OCI-LY7 (cell line): ENCODE measurements around the gene TUBB8.

ENCODE experiments used
- EZH2phosphoT487 ChIP-seq: fragments of 200-600 bp; sonication (generic); IDR thresholded peaks from 2 replicates; pipeline ENCODE4 v1.6.1; 2018; ENCODE audit warnings: low read depth, borderline replicate concordance, mild to moderate bottlenecking, mixed run types, antibody characterized with exemption, low read length, moderate library complexity, mixed read lengths
- TF ChIP-seq, protein P1 (sequence below): fragments of 200-600 bp; sonication (generic); conservative IDR thresholded peaks from 2 replicates; pipeline ENCODE4 v1.5.1; 2014; ENCODE audit warnings: mild to moderate bottlenecking, antibody characterized with exemption, low read length, moderate library complexity, mixed read lengths

DNA sequence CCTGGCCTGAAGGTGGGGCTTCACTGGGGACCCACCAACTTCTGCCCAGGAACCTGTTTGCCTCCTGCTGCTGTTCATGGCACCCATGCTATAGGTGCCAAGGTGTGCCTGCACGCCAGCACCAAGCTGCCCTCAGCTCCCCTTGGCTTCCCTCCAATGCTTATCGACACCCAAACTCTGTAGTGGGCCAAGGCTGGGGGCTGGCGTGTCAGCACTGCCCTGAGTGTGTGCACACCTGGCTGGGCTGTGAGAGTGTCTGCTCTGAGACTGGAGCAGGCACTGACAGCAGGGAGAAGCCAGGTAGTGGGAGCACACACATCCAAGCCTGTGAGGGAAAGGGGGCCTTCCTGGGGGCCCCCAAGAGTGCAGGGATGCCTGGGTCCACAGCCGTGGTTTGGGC, 43.1 kb upstream of the TUBB8 start:
- TF ChIP-seq EZH2phosphoT487 = no peak
- TF ChIP-seq, protein P1, sequence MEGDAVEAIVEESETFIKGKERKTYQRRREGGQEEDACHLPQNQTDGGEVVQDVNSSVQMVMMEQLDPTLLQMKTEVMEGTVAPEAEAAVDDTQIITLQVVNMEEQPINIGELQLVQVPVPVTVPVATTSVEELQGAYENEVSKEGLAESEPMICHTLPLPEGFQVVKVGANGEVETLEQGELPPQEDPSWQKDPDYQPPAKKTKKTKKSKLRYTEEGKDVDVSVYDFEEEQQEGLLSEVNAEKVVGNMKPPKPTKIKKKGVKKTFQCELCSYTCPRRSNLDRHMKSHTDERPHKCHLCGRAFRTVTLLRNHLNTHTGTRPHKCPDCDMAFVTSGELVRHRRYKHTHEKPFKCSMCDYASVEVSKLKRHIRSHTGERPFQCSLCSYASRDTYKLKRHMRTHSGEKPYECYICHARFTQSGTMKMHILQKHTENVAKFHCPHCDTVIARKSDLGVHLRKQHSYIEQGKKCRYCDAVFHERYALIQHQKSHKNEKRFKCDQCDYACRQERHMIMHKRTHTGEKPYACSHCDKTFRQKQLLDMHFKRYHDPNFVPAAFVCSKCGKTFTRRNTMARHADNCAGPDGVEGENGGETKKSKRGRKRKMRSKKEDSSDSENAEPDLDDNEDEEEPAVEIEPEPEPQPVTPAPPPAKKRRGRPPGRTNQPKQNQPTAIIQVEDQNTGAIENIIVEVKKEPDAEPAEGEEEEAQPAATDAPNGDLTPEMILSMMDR = no peak
